ENCODE data around the gene GLI2.

The GLI2 gene

GRCh38 chr2:120720746-120721375 lies 14.8 kb upstream of the GLI2 start:
- no peaks in the 10 kb centered on the region for H3K36me3 ChIP-seq (ENCODE audit: low read depth)
- TF ChIP-seq CTCF (IDR thresholded peaks at IDR 0.05; ENCODE audit: poor library complexity, severe bottlenecking) = no peak
- no peaks in the 10 kb centered on the region for H3K27me3 ChIP-seq (ENCODE audit: insufficient read depth, poor library complexity, severe bottlenecking)
- ATAC-seq (ENCODE audit: low read depth) = no peak
- peaks cover 2% of the 10 kb centered on the region for H3K9me3 ChIP-seq (ENCODE audit: severe bottlenecking)
- no peak overlapping the region for H3K27ac ChIP-seq (ENCODE audit: poor library complexity, severe bottlenecking)
- no peaks in the 10 kb centered on the region for H3K4me1 ChIP-seq (ENCODE audit: insufficient read depth, poor library complexity, severe bottlenecking)
- no peak for DNase-seq (ENCODE audit: low spot score)
- H3K4me3 ChIP-seq (ENCODE audit: severe bottlenecking) = no peak overlapping the region

- Histone ChIP-seq H3K9me3 (ENCODE audit: severe bottlenecking) (peaks cover 7% of the 10 kb centered on the region), H3K27ac (ENCODE audit: poor library complexity, severe bottlenecking) (no peak overlapping the region)
Measured at GRCh38 chr2:120722246-120722567, 13.5 kb upstream of the GLI2 start.

GRCh38 chr2:120722568-120723421 lies 12.9 kb upstream of the GLI2 start:
- DNase-seq (ENCODE audit: low spot score) = no peak
- H3K27me3 ChIP-seq (ENCODE audit: insufficient read depth, poor library complexity, severe bottlenecking) = no peaks in the 10 kb centered on the region
- no peak overlapping the region for H3K27ac ChIP-seq (ENCODE audit: poor library complexity, severe bottlenecking)
- no peak; the same call in 2 of the 3 replicates for ATAC-seq (ENCODE audit: low read depth)
- no peaks in the 10 kb centered on the region for H3K36me3 ChIP-seq (ENCODE audit: low read depth)
- H3K9me3 ChIP-seq (ENCODE audit: severe bottlenecking) = peaks cover 7% of the 10 kb centered on the region
- no peak overlapping the region for H3K4me3 ChIP-seq (ENCODE audit: severe bottlenecking)
- no peaks in the 10 kb centered on the region for H3K4me1 ChIP-seq (ENCODE audit: insufficient read depth, poor library complexity, severe bottlenecking)
- TF ChIP-seq CTCF (IDR thresholded peaks at IDR 0.05; ENCODE audit: poor library complexity, severe bottlenecking) = no peak

More at GRCh38 chr2:120722246-120722567, 13.5 kb upstream of the GLI2 start:
- Histone ChIP-seq H3K4me3 (ENCODE audit: severe bottlenecking) (no peak overlapping the region), H3K36me3 (ENCODE audit: low read depth) (no peaks in the 10 kb centered on the region), H3K27me3 (ENCODE audit: insufficient read depth, poor library complexity, severe bottlenecking) (no peaks in the 10 kb centered on the region), H3K4me1 (ENCODE audit: insufficient read depth, poor library complexity, severe bottlenecking) (no peaks in the 10 kb centered on the region)
- DNase-seq (ENCODE audit: low spot score) (no peak), ATAC-seq (ENCODE audit: low read depth) (no peak)
- TF ChIP-seq CTCF (IDR thresholded peaks at IDR 0.05; ENCODE audit: poor library complexity, severe bottlenecking) = no peak

GRCh38 chr2:120726245-120726644 lies 9.4 kb upstream of the GLI2 start:
- Histone ChIP-seq H3K4me3 (ENCODE audit: severe bottlenecking) (no peak overlapping the region), H3K36me3 (ENCODE audit: low read depth) (no peaks in the 10 kb centered on the region), H3K9me3 (ENCODE audit: severe bottlenecking) (peaks cover 7% of the 10 kb centered on the region), H3K27me3 (ENCODE audit: insufficient read depth, poor library complexity, severe bottlenecking) (no peaks in the 10 kb centered on the region), H3K4me1 (ENCODE audit: insufficient read depth, poor library complexity, severe bottlenecking) (peaks cover 9% of the 10 kb centered on the region), H3K27ac (ENCODE audit: poor library complexity, severe bottlenecking) (no peak overlapping the region)
- no peak for DNase-seq (ENCODE audit: low spot score)
- no peak for ATAC-seq (ENCODE audit: low read depth)
- TF ChIP-seq CTCF (IDR thresholded peaks at IDR 0.05; ENCODE audit: poor library complexity, severe bottlenecking) = no peak

Measured in RWPE2 (cell line).